ENCODE results near the gene TINAG.

Gene TINAG, protein sequence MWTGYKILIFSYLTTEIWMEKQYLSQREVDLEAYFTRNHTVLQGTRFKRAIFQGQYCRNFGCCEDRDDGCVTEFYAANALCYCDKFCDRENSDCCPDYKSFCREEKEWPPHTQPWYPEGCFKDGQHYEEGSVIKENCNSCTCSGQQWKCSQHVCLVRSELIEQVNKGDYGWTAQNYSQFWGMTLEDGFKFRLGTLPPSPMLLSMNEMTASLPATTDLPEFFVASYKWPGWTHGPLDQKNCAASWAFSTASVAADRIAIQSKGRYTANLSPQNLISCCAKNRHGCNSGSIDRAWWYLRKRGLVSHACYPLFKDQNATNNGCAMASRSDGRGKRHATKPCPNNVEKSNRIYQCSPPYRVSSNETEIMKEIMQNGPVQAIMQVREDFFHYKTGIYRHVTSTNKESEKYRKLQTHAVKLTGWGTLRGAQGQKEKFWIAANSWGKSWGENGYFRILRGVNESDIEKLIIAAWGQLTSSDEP

DNA sequence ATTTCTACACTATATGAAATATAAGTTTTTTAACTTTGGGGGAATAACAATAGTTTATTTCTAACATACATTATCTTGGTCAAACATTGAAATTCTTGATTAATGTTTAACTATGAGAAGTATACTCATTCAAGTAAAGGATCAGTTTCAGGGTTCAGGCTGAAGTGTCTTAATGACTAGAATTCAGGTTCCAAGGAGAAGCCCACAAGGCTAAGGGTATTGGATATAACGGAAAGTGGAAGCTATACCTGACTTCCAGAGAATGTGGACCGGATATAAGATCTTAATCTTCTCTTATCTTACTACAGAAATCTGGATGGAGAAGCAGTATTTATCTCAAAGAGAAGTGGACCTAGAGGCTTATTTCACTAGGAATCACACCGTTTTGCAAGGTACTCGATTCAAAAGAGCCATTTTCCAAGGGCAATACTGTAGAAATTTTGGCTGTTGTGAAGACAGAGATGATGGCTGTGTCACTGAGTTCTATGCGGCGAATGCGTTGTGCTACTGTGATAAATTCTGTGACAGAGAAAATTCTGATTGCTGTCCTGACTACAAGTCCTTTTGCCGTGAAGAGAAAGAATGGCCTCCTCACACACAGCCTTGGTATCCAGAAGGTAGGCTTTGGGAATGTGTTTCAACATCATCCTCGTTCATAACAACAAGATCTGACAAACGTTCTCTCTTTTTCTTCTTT lies at the start of gene TINAG:
Gene TINAG (plus strand): TSS at position 153 of the 697 bp plus-strand sequence. CDS start 110 bp downstream, at position 263.
- DNase-seq = no peak

DNA sequence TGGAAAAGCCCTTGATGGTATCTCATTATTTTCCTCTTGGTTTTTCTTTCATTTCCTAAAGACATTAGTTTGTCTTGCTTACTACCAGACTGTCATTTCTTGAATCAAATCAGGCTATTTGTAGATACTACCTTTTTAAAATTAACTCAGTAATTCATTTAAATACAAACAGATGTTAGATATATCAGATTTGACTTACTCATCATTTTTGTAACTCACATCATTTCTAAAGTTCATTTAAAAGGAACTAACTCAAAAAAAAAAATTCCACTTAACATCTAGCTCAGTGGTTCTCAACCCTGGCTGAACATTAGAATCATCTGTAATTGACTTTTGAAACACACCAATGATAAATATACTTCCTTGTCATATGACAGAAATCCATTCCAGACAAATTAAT lies 48.2 kb upstream of the TINAG start:
- no peak for DNase-seq

DNA sequence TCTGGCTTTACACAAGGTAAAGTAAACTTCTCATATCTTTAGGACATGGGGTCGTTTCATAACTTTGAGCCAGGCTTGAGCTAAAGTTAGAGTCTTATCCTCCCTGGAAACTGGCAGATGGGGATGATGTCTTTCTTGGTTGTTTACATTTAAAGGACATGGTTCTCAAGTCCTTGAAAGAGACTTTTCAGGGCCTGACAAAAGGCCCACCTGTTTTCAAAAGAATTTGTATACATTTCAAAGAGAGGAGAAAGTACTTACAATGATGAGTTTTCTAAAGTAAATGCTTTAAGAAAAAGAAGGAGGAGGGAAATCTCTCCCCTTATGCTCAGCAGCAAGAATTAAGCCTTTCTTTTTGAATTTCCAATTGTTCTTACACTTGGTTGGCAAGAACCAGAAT lies 45.7 kb upstream of the TINAG start:
- DNase-seq = no peak

DNA sequence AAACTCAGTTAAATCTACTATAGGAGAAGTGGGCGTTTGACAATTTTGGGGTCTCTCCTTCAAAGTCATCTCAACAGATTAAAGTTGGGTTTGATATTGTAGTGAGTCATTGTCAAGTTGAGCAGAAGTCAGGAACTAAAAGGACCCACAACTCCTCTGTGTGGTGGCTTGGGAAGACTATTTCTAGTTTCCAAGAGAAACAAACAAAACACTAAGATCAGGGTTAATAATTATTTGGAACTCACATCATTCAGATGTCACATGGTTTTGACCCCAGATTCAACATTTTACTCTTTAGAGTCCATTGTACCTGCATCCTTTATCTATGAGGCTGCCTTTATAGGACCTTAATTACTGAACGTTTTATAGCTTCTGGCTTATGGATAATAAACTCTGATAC lies 45.3 kb upstream of the TINAG start:
- DNase-seq = no peak

DNA sequence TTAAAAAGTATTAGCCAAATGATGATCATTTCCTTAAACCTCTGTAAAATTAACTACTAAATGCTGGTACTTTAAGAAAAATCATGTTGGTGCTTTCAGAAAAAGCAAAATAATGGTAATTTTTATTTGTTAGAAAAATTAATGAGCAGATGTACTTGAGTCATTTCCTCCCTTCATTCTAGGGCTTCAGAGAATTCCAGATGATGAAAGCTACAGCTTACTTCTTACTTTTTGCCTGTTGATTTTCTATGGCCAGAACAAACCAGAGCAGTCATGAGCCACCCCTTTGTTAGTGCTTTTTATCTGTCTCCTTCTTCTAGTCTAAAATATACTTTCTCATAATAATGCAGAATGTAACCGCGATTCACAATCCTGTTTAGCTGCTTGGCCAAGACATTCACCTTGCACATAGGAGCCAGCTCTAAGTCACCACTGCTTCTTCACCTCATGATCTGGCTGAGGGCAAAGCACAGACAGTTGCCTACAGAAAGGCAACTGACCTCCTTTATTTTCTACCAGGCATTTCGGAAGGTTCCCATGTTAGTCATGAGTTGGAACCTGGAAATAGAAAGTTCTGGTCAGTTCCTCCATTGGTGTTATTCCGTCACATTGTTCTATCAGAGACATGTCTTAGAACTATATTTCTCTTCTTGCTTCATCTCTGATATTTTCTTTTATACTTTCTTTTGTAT lies 43.5 kb upstream of the TINAG start:
- no peak for DNase-seq

DNA sequence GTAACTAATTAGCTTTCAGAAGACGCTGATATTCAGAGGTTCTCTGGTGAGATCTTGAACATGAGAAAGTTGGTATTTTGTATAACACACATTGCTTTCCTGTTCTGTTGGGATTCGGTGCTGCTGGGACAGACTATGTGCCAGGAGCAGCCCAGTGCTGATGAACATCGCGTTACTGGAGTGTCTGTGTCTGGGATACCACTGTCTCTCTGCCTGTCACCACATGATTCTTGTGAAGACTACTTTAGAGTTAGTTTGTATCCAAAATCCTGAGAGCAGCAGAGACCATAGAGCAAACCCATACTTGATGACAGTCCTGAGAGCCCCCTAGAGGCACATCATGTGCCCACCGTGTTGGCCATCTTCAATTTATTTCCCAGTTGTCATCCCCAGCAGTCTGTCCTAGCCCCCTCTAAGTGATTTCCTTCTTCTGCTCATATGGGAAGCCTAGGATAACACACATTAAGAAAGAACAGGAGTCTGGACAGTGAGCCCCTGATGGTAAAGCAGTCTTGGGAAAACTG lies 41.8 kb upstream of the TINAG start:
- no peak for DNase-seq

DNA sequence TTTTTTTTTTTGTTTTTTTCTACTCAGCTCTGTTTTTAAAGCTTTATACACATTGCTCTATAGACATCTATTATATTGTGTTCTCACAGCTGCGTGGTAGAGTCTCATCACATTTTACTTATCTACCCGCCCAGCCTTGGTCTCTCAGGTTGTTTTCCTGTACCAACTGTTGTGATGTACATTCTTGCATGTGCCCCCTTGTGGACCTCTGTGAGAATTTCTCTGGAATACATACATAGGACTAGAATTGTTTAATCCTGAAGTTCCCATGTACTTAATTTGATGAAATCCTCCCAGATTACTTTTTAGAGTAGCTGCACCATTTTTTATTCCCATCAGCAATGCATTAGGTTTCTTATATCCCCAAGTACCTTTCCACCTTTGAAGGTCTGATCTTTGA lies 40.4 kb upstream of the TINAG start:
- DNase-seq = no peak

DNA sequence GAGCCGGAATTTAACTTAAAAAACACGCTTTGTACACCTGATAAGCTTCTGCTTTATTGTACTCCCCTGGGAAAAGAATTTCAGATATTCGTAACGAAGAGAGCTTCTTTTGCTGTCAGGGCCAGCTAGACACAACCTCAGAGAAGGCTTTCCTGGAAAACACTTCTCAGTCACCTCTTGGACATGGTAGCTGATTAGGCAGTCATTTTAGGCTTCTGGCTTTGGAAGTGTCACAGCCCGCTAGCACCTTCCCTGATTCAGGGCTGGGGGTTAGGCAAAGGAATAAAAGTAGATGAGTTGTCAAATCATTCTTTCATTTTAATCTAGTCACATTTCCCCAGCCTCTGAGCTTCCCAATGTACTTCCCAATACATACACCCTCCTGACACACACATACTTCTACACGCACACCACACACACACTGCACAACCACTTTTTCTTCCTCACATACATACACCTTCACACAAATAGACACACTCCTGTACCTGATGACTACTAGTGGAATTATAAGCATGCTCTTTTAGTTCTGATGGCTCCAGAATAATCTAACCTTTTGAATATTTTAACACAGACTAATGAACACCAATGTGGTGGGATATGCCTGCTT lies 34.9 kb upstream of the TINAG start:
- DNase-seq = no peak

DNA sequence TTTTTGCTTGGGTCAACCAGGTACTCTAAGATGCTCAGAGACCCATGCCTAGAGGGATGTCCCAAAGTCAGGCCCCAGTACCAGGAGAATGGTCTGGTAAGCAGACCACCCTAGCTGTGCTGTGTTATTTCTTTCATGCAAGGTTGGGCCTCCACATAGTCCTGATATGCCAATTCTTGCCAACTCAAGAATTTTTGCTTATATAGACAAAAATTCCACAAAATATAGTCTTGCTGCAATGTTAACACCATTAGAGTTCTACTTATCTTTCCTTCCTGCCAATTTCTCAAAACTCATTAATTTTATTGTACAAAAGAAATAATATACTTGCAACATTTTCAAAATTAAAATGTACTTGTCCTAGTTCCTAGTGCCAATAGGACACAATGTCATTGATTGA lies 33.9 kb upstream of the TINAG start:
- DNase-seq = no peak

DNA sequence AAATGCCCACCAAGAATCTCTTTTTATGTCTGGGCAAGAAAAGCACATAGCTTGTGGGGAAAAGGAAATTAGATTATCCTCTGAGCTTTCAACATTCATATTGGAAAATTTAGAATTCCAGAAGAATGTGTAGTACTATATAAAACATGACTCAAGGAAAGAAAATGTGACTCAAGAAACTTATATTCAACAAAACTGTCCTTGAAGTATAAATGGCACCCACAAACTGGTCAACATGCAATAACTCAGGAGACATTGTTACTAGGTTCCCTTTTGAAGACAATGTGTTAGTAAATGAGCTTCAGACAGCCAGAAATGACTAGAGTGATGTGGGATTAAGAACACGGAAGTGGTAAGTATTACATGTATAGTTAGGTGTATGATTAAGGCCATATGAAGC lies 26.1 kb upstream of the TINAG start:
- DNase-seq = no peak

DNA sequence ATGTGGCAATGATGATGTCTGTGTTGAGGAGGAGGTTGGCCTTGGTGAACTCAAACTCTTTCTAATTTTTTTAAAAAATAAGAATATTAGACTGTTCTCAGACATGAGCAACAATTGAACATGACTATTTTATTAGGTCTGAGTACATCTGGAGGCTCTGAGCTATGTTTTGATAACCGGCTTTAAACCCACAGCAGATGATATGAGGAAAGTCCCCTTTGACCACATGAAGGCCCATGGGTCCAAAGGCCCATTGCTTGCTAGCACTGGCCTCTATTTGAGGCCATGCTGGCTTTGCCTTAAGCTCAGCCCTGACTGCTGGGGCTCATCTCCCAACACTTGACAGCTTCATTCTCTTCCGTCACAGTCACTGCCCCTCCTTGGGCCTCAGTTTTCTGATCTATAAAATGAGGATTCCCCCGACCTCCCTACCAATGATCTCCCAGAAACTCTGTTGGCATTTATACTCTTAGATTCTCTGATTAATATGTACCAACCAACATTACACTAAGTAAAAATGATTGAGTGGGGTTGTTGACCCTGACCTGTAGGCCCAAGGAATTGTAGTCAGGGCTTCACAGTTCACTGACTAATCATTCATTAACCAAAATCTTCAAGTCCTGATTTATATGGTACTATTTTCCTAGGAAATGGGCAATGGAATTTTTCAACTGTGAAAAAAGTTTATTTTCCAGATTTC lies 23.9 kb upstream of the TINAG start:
- no peak for DNase-seq

DNA sequence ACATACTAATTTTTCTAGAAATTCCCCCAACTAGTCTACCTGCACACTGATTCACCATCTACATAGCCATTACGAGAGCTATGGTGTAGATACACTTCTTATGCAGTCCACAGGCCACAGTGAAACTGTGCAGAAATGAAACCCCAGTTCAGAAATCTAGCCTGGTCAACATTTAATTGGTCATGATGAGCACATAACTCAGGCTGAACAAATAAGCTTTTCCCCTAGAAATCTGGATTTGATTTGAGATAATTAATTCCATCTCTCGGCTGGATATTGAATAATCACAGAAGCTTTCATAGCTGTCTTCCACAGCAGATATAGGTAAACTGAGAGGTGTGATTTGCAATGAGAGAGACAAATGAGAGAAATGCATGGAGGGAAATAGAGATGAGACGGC lies 22.6 kb upstream of the TINAG start:
- no peak for DNase-seq

DNA sequence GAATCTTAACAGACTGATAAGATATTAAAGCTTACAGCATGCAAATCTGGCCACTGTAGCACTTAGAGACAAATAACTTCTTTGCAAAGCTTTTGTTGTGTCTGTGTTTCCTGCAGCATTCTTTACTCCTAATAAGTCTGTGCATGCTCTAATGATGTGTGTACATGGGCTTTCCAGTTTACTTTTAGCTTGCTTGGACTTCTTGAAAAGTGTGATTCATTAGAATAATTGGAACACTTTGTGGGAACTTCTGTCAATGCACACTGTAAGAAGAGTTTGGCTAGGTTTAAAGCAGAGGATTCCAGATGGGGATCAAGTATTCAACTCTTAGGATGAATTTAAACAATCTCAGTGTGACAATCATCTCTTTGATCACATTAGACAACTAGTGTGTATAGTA lies 22.1 kb upstream of the TINAG start:
- no peak for DNase-seq

DNA sequence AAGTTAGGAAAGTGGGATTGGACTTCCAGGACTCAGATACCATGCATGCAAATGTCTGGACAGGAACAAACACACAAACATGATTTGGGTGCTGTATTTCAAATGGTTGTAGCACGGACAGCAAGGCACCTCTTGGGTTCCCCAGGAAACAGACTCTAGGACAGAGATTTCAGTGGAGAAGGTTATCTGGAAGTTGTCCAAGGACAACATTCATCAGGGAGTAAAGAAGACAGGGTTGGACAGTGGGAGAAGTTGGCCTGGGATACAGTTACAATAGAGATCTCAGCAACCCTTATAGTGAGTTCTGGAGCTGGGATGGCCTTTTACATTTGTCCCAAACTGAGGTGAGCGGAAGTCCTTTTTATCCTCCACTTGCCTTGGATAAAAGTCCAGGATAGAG lies 19.8 kb upstream of the TINAG start:
- no peak for DNase-seq

DNA sequence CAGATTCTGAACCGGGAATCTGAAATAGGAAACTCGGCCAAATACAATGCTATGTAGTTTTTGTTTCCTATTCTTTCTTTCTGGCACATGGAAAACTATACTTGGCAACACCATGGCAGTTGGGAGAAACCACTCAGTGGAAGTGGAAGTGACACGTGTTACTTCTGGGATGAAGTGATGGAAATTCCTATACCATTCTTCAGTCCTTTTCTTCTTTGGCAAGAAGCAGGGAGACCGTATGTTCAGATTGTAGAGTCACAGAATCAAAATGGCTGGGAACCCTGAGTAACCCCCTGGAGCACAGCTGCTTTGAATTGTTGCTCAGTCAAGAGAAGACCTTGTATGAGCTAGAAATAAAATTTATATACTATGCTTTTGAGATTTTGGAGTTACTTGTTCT lies 18.8 kb upstream of the TINAG start:
- DNase-seq = no peak

DNA sequence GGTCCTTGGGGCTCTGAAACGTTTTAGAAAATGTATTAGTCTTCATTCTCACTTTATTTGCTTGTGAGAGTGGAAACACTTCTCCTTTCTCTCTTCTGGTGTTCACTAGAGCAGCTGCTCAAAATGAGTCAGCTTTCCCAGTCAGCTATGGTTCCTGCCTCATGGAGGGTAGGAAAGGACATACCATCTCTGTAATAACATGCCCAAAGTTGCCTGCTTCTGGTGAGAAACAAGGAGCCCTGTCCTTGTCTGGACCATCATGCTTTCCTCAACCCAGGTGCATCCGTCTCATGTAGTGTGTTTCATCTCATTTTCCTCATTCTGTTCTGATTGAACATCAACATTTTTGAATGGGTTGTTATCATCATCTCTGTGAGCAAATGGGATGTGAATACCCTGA lies 17.1 kb upstream of the TINAG start:
- DNase-seq = no peak

DNA sequence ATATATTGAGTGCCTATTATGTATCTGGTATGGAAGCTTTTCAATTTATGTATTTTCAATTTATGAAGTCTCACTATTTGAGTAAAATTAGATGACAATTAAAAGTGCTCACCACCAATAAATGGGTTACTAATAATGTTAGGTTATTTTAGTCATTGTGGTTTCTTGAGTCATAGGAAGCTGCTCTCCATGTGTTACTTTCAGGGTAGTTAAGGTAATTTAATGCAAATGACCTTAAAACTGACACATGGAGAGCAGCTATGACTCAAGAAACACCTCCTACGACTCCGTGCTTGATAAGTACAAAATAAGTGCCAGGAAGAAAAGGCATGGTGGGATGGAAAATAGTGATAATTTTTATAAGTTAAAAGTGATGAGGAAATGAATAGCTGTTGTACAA lies 16.5 kb upstream of the TINAG start:
- DNase-seq = no peak

DNA sequence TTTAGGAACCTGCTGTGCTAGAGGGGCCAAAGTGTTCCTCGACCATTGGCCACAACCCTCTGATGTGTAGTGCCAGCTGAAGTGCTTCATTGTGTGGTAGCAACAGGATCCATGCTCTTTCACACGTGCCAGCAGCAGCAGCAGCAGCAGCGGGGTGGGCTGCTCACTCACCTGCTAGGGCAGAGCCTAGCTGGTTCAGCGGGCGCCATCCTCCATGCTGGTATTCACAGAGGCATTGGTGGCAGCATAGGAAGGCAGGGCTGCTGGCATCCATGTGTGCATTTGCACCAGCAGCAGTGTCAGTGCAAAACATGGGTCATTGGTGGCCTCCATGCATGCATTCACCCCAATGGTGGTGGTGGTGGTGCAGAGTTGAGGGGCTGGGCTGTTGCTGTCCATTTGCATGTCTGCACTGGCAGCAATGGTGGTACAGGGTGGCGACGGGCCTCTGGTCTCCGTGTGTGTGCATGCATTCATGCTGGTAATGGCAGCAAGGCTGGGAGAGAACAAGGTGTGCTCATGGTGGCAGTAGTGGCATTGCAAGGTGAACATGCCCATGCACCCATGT lies 13.2 kb upstream of the TINAG start:
- DNase-seq = no peak

DNA sequence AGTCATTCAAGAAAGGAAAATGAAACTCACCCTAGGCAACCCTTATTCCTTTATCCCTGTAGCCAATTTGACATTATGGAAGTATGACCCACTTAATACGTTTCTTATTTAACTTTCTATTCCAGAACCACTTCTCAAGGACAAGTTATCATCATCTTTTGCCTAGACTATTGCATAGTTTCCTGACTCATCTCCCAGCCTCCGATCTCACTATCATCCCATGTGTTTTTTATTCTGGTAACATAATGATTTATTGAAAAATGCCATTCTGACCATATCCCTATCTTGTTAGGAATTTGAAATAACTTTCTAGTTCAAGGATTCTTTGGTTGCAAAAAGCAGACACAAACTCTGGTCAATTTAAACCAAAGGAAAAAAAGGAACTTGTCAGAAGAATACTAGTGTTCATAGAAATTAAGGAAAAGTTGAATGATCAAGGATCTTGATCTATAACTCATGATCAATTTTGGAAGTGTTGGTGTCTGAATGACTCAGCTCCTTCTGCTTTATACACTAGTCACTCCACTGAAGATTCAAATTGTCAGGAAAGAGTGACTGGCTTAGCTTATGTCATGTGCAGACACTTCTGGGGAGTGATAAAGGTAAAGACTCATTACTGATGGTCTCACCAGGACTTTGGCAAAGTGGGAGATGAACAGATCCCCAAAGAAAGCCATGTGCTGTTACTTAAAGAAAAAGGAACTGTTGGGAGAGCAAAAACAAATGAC lies 8.5 kb upstream of the TINAG start:
- DNase-seq = no peak

DNA sequence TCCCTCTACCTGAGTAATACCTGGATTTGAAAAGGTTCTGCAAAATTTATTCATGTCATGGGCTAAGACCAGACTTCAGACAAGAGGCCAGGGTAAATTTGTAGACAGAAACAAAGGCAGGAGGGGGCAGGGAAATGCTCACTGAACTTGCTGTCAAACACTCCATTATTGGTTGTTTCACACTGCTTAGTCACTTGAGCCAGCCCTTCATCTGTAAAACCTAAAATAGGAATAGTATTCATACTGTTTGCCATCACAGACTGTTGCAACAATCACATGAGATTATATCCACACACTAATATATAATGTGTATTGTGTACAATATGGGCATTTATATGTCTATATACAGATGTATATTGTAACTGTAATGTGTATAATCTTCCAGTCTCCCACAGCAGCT lies 6.5 kb upstream of the TINAG start:
- no peak for DNase-seq

DNA sequence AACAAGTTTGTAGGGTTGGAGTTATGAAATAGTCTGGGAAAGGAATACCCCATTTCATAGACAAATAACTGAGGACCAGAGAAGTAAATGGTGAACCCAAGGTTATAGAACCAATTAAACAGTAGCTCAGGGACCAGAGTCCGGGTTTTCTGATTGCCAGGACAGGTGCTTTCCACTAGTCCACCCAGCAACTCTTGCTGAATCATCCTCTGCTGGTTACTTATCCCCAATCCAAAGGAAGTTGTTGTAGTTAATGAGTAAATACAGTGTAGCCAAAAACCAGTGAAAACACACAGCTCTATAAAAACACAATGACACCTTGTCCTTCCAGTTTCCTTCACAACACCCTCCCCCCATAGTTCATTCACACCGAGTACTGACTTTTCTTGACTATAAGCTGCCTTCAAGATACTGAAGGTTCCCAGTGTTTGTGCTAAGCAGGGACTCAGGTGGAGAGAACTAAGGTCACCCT lies 766 bp upstream of the TINAG start:
- DNase-seq = no peak

DNA sequence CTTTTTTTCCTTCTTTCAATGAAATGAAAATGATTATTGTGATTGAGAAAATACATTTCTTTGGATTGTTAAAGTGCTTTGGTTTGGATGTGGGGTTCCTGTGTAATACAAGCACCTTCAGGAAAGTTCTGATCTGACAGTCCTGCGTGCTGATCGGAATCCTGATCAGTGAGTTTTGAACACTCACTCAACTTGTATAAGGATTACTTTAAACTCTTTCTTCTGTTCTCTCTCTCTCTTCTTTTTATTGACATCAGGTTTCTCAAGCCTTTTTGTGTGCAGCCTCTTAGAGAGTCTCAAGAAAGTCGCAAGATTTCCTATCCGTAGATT lies 710 bp downstream of the TINAG start:
- DNase-seq = no peak
